Prostate gland (tissue), 2 donors: ENCODE measurements around the gene APOL3.

Experiments used
- CTCF ChIP-seq, 4 experiments: fragments of 200-600 bp in 2 of 4; fragments of 450-650 bp in 2 of 4; sonication (generic) in 2 of 4; IDR thresholded peaks; 1 replicate in 3 of 4; 2 replicates in 1 of 4; pipeline ENCODE4 v1.5.1; 2016 to 2019; ENCODE audit warnings: antibody characterized with exemption in 4 of 4, mild to moderate bottlenecking in 2 of 4, moderate library complexity in 2 of 4
- POLR2A ChIP-seq: fragments of 450-650 bp; IDR thresholded peaks from one replicate; pipeline ENCODE4 v1.6.1; 2016; ENCODE audit warnings: antibody characterized with exemption, mild to moderate bottlenecking
- POLR2AphosphoS5 ChIP-seq: sonication (generic); formaldehyde crosslinking; IDR thresholded peaks from one replicate; pipeline ENCODE4 v1.6.1; 2017; ENCODE audit warnings: antibody characterized with exemption

- TF ChIP-seq CTCF (IDR thresholded peaks at IDR 0.05) (peak; percentile 78 to 87 (median 84)), POLR2AphosphoS5 (peak; percentile 29), POLR2A (no peak)
Measured at GRCh38 chr22:36180038-36180880, 19.7 kb upstream of the APOL3 start.
